CD14-positive monocyte (primary cell): ENCODE measurements around the gene RFLNA. TPM values are rescaled to one million over a fixed set of nuclear protein-coding genes. Genes with fewer than 3 reads are reported as not detected.
A peak's percentile ranks its signal among the peaks of the same experiment; 100 is the strongest.

ENCODE experiments used
- DNase-seq, 3 donors: peaks; one replicate each; pipeline ENCODE4 v3.0.0-alpha.2; 2011 to 2022
- H2AFZ ChIP-seq: 2 replicates; pipeline ENCODE4 v1.6.0; 2012; ENCODE audit warnings: mild to moderate bottlenecking, low read depth, low read length, inconsistent platforms; ENCODE audit not compliant: insufficient read depth, poor library complexity, severe bottlenecking
- H3K27ac ChIP-seq, 2 donors: 1 replicate in 1 of 2; 2 replicates in 1 of 2; pipeline ENCODE4 v1.5.1; 2012 to 2013; ENCODE audit warnings: low read length in 2 of 2, control low read depth in 1 of 2, inconsistent platforms in 1 of 2, low read depth in 1 of 2, mild to moderate bottlenecking in 1 of 2
- H3K27me3 ChIP-seq, 2 donors: one replicate each; pipeline versions ENCODE4 v1.6.0 to v1.6.1; 2011 to 2013; ENCODE audit warnings: low read length in 2 of 2; ENCODE audit not compliant: control insufficient read depth in 2 of 2, insufficient read depth in 2 of 2
- H3K36me3 ChIP-seq, 2 donors: replicated peaks in 1 of 2; 1 replicate in 1 of 2; 2 replicates in 1 of 2; pipeline versions ENCODE4 v1.5.1 to v1.6.1; 2012 to 2013; ENCODE audit warnings: low read length in 2 of 2, control low read depth in 1 of 2, inconsistent platforms in 1 of 2, mild to moderate bottlenecking in 1 of 2; ENCODE audit not compliant: insufficient read depth in 2 of 2, control insufficient read depth in 1 of 2
- H3K4me1 ChIP-seq, 2 donors: 1 replicate in 1 of 2; 2 replicates in 1 of 2; pipeline versions ENCODE4 v1.5.1 to v1.6.1; 2012 to 2013; ENCODE audit warnings: low read length in 2 of 2, control low read depth in 1 of 2, inconsistent platforms in 1 of 2, mild to moderate bottlenecking in 1 of 2, moderate library complexity in 1 of 2; ENCODE audit not compliant: insufficient read depth in 2 of 2, control insufficient read depth in 1 of 2
- H3K4me2 ChIP-seq: replicated peaks from 2 replicates; pipeline ENCODE3; 2012; ENCODE audit warnings: low read length, moderate library complexity, mild to moderate bottlenecking; ENCODE audit not compliant: poor library complexity, severe bottlenecking; ENCODE audit errors: extremely low read depth
- H3K4me3 ChIP-seq, 3 experiments: fragments of 200-600 bp in 1 of 3; sonication (generic) in 1 of 3; replicated peaks in 1 of 3; 1 replicate in 2 of 3; 2 replicates in 1 of 3; pipeline ENCODE4 v1.5.1; 2011 to 2013; ENCODE audit warnings: low read length in 3 of 3, mild to moderate bottlenecking in 3 of 3, control low read depth in 2 of 3, low read depth in 2 of 3, inconsistent platforms in 1 of 3, moderate library complexity in 1 of 3
- H3K79me2 ChIP-seq: 2 replicates; pipeline ENCODE4 v1.6.0; 2012; ENCODE audit warnings: mild to moderate bottlenecking, control low read depth, inconsistent platforms, low read length, moderate library complexity; ENCODE audit not compliant: insufficient read depth
- H3K9ac ChIP-seq: 2 replicates; pipeline ENCODE4 v1.6.0; 2017; ENCODE audit warnings: low read length, mild to moderate bottlenecking; ENCODE audit not compliant: insufficient read depth, poor library complexity, severe bottlenecking
- H3K9me3 ChIP-seq, 2 donors: replicated peaks in 1 of 2; 1 replicate in 1 of 2; 2 replicates in 1 of 2; pipeline versions ENCODE4 v1.5.1 to v1.6.1; 2012 to 2013; ENCODE audit warnings: low read length in 2 of 2, control low read depth in 1 of 2; ENCODE audit not compliant: control insufficient read depth in 1 of 2, insufficient read depth in 1 of 2
- H4K20me1 ChIP-seq: 2 replicates; pipeline ENCODE4 v1.6.0; 2012; ENCODE audit warnings: mild to moderate bottlenecking, low read length, control low read depth, moderate library complexity; ENCODE audit not compliant: insufficient read depth
- H3K27ac Mint-ChIP-seq, 7 donors: one replicate each; pipeline ENCODE4 v1.8.0; 2020; ENCODE audit warnings: mild to moderate bottlenecking in 7 of 7, mixed read lengths in 7 of 7, moderate library complexity in 6 of 7, inconsistent platforms in 2 of 7
- H3K27me3 Mint-ChIP-seq, 3 donors: one replicate each; pipeline ENCODE4 v1.8.0; 2021 to 2022; ENCODE audit warnings: low read depth in 3 of 3, mild to moderate bottlenecking in 3 of 3, mixed read lengths in 3 of 3, moderate library complexity in 3 of 3, inconsistent platforms in 1 of 3
- H3K36me3 Mint-ChIP-seq, 2 donors: one replicate each; pipeline ENCODE4 v1.8.0; 2020; ENCODE audit warnings: mixed read lengths in 2 of 2, inconsistent platforms in 1 of 2, mild to moderate bottlenecking in 1 of 2
- H3K4me1 Mint-ChIP-seq: one replicate; pipeline ENCODE4 v1.8.0; 2020; ENCODE audit warnings: mild to moderate bottlenecking, mixed read lengths
- H3K4me3 Mint-ChIP-seq, 2 donors: one replicate each; pipeline ENCODE4 v1.8.0; 2020; ENCODE audit warnings: mild to moderate bottlenecking in 2 of 2, mixed read lengths in 2 of 2, moderate library complexity in 1 of 2
- H3K9me3 Mint-ChIP-seq, 7 donors: one replicate each; pipeline ENCODE4 v1.8.0; 2020 to 2022; ENCODE audit warnings: mixed read lengths in 7 of 7, mild to moderate bottlenecking in 6 of 7, moderate library complexity in 6 of 7, inconsistent platforms in 2 of 7
- CTCF ChIP-seq: fragments of 200-600 bp; IDR thresholded peaks from one replicate; pipeline ENCODE4 v1.8.0; 2022; ENCODE audit warnings: antibody characterized with exemption, mild to moderate bottlenecking
- WGBS: methylation state at CpG from one replicate; pipeline ENCODE4 v1.1.5; 2013; ENCODE audit warnings: missing lambda C conversion rate; ENCODE audit not compliant: insufficient coverage; 5-methylcytosine and 5-hydroxymethylcytosine counted together
- intact Hi-C, 2 donors: fragments of 100-400 bp; cut with micrococcal nuclease; formaldehyde crosslinking; loops; one replicate each; pipeline versions ENCODE4 v1.15.0 to v1.15.1; 2023
- polyA plus RNA-seq, 3 donors: library from polyadenylated mRNA; depleted of rRNA in 1 of 3; unstranded in 2 of 3; stranded (reverse) in 1 of 3; fragments of 300-500 nt in 2 of 3; fragments of >200 nt in 1 of 3; fragmentation: Illumina TruSeq in 2 of 3; gene quantifications; 1 replicate in 2 of 3; 2 replicates in 1 of 3; pipeline ENCODE4 v1.2.3, GENCODE V29; 2012 to 2021

Gene RFLNA
- polyA plus RNA-seq, 3 donors = not detected

GRCh38 chr12:124345795-124346194 lies 50.9 kb downstream of the RFLNA start:
- Histone ChIP-seq H3K27ac (peak overlapping the region in 1 of 2 donors; percentile 56), H3K36me3 (peaks cover 93 to 100% of the 10 kb centered on the region in 2 donors), H4K20me1 (peaks cover 92% of the 10 kb centered on the region), H3K9ac (no peak overlapping the region), H3K27me3 (no peaks in the 10 kb centered on the region), H3K9me3 (no peaks in the 10 kb centered on the region), H3K4me2 (no peak overlapping the region), H3K4me1 (no peaks in the 10 kb centered on the region), H3K4me3 (no peak overlapping the region), H2AFZ (no peak overlapping the region), H3K79me2 (no peaks in the 10 kb centered on the region)
- TF ChIP-seq CTCF = no peak
- 67% methylated on average over 1 of the region's 13 CpGs for WGBS
- DNase-seq = peak; percentile 18 to 77 (median 24)
- no peak overlapping the region for H3K4me3 Mint-ChIP-seq
- peak overlapping the region in 2 of 7 donors; percentile 69 to 73 for H3K27ac Mint-ChIP-seq
- H3K4me1 Mint-ChIP-seq = no peaks in the 10 kb centered on the region
- peaks cover 78 to 97% of the 10 kb centered on the region in 2 donors for H3K36me3 Mint-ChIP-seq
- H3K27me3 Mint-ChIP-seq = peaks cover 0 to 1% (median 0%) of the 10 kb centered on the region in 3 donors
- no peaks in the 10 kb centered on the region for H3K9me3 Mint-ChIP-seq
- intact Hi-C loops = no loop called here

GRCh38 chr12:124346425-124347168 lies 51.7 kb downstream of the RFLNA start:
- TF ChIP-seq CTCF = no peak
- Histone ChIP-seq H4K20me1 (peaks cover 93% of the 10 kb centered on the region), H3K27ac (peak overlapping the region in 1 of 2 donors; percentile 26), H3K27me3 (no peaks in the 10 kb centered on the region), H3K4me3 (no peak overlapping the region), H3K79me2 (no peaks in the 10 kb centered on the region), H3K9me3 (no peaks in the 10 kb centered on the region), H3K4me2 (no peak overlapping the region), H3K4me1 (no peaks in the 10 kb centered on the region), H3K36me3 (peaks cover 93 to 100% of the 10 kb centered on the region in 2 donors), H3K9ac (no peak overlapping the region), H2AFZ (no peak overlapping the region)
- H3K27ac Mint-ChIP-seq = peak overlapping the region in 2 of 7 donors; percentile 32 to 71
- intact Hi-C loops = no loop called here
- WGBS = 96% methylated on average over 35 of the region's 38 CpGs
- no peak overlapping the region for H3K4me3 Mint-ChIP-seq
- H3K27me3 Mint-ChIP-seq = peaks cover 0 to 1% (median 0%) of the 10 kb centered on the region in 3 donors
- no peaks in the 10 kb centered on the region for H3K4me1 Mint-ChIP-seq
- no peaks in the 10 kb centered on the region for H3K9me3 Mint-ChIP-seq
- H3K36me3 Mint-ChIP-seq = peaks cover 78 to 97% of the 10 kb centered on the region in 2 donors
- DNase-seq = no peak
